Sigmoid colon (tissue), 7 donors: ENCODE data around the gene RNF26. TPM values are rescaled to one million over a fixed set of nuclear protein-coding genes. Genes with fewer than 3 reads are reported as not detected.

ENCODE experiments used
- polyA plus RNA-seq, 3 donors: library from polyadenylated mRNA; stranded (reverse); fragments of 200-250 nt; gene quantifications; one replicate each; pipeline ENCODE4 v1.2.3, GENCODE V29; 2013
- small RNA-seq, 3 donors: library from RNA; depleted of rRNA; stranded (forward); fragments of <200 nt; gene quantifications; one replicate each; pipeline ENCODE3, GENCODE V24; 2016
- total RNA-seq, 4 donors: library from RNA; depleted of rRNA; stranded (reverse); fragments of >200 nt; gene quantifications; one replicate each; pipeline ENCODE4 v1.1.0, GENCODE V29; 2016
- donor health status: healthy with polysubstance abuse.
- donor health status: Bipolar disorder and iron deficiency.
- donor health status: healthy.

The RNF26 gene
- total and polyA plus RNA-seq, 7 donors = 6.2 to 26.1 (median 10.7) TPM

Small RNAs within 50 kb of the gene (small RNA-seq; reads per million reads assigned to genes)
- 0 reads per million in 3 donors for gene RF01225
- 0 reads per million in 3 donors for gene RNU6-262P

Other genes starting within 250 kb of the RNF26 start
- gene HMBS, start 249.6 kb upstream of the RNF26 start, total RNA-seq = 10 to 100 TPM in 1 of 4 donors, 1 to 10 TPM in 3; 5.6 to 15.2 (median 6.6) TPM
- gene HMBS, start 249.6 kb upstream of the RNF26 start, polyA plus RNA-seq = 10 to 100 TPM; 20.3 to 39.3 (median 22.2) TPM
- 10 to 100 TPM; 16.1 to 22.1 (median 16.8) TPM for gene DPAGT1, start 232.7 kb upstream of the RNF26 start, total RNA-seq
- gene DPAGT1, start 232.7 kb upstream of the RNF26 start, polyA plus RNA-seq = 10 to 100 TPM in 1 of 3 donors, 1 to 10 TPM in 2; 4.2 to 44.6 (median 6.9) TPM
- 1 to 10 TPM; 5.3 to 8.0 (median 5.8) TPM for gene C2CD2L, start 227.2 kb upstream of the RNF26 start, total RNA-seq
- 10 to 100 TPM in 1 of 3 donors, 1 to 10 TPM in 2; 6.0 to 22.6 (median 7.6) TPM for gene C2CD2L, start 227.2 kb upstream of the RNF26 start, polyA plus RNA-seq
- gene HINFP, start 212.9 kb upstream of the RNF26 start, total RNA-seq = 10 to 100 TPM; 15.0 to 33.0 (median 21.2) TPM
- gene HINFP, start 212.9 kb upstream of the RNF26 start, polyA plus RNA-seq = 10 to 100 TPM; 12.0 to 23.2 (median 20.1) TPM
- under 1 TPM in 3 of 4 donors, not detected in 1; under 0.01 to 0.55 (median 0.27) TPM for gene ABCG4, start 185.5 kb upstream of the RNF26 start, total RNA-seq
- under 1 TPM in 2 of 3 donors, not detected in 1; under 0.01 to 0.26 TPM for gene ABCG4, start 185.5 kb upstream of the RNF26 start, polyA plus RNA-seq
- 10 to 100 TPM; 10.7 to 21.9 (median 12.6) TPM for gene NLRX1, start 165.8 kb upstream of the RNF26 start, total RNA-seq
- gene NLRX1, start 165.8 kb upstream of the RNF26 start, polyA plus RNA-seq = 1 to 10 TPM; 3.9 to 9.3 (median 4.2) TPM
- 1 to 10 TPM in 1 of 4 donors, not detected in 3; 1.8 TPM for gene NHERF4, start 149.1 kb upstream of the RNF26 start, total RNA-seq
- gene NHERF4, start 149.1 kb upstream of the RNF26 start, polyA plus RNA-seq = 10 to 100 TPM; 25.8 to 48.1 (median 37.7) TPM
- gene CBL, start 128.2 kb upstream of the RNF26 start, total RNA-seq = 10 to 100 TPM; 11.8 to 17.7 (median 13.1) TPM
- 1 to 10 TPM; 1.8 to 8.6 (median 3.7) TPM for gene CBL, start 128.2 kb upstream of the RNF26 start, polyA plus RNA-seq
- gene MCAM, start 17.4 kb upstream of the RNF26 start, total RNA-seq = 1,000 to 10,000 TPM in 1 of 4 donors, 100 to 1,000 TPM in 3; 628 to 1,033 (median 813) TPM
- 10 to 100 TPM in 1 of 3 donors, 1 to 10 TPM in 2; 2.1 to 51.5 (median 4.8) TPM for gene MCAM, start 17.4 kb upstream of the RNF26 start, polyA plus RNA-seq
- gene C1QTNF5, start 6.4 kb downstream of the RNF26 start, total RNA-seq = 10 to 100 TPM; 23.2 to 35.2 (median 32.4) TPM
- gene C1QTNF5, start 6.4 kb downstream of the RNF26 start, polyA plus RNA-seq = 10 to 100 TPM in 1 of 3 donors, 1 to 10 TPM in 2; 4.9 to 12.5 (median 5.4) TPM
- gene MFRP, start 12.2 kb downstream of the RNF26 start, total RNA-seq = under 1 TPM in 1 of 4 donors, not detected in 3; 0.14 TPM
- not detected for gene MFRP, start 12.2 kb downstream of the RNF26 start, polyA plus RNA-seq
- 1 to 10 TPM in 3 of 4 donors, under 1 TPM in 1; 0.71 to 1.9 (median 1.5) TPM for gene USP2, start 47.2 kb downstream of the RNF26 start, total RNA-seq
- gene USP2, start 47.2 kb downstream of the RNF26 start, polyA plus RNA-seq = 10 to 100 TPM; 11.6 to 13.2 (median 13.0) TPM
- 100 to 1,000 TPM in 1 of 4 donors, 10 to 100 TPM in 3; 10.4 to 214 (median 71.5) TPM for gene THY1, start 88.6 kb downstream of the RNF26 start, total RNA-seq
- 10 to 100 TPM in 1 of 3 donors, 1 to 10 TPM in 2; 5.3 to 61.1 (median 5.4) TPM for gene THY1, start 88.6 kb downstream of the RNF26 start, polyA plus RNA-seq